IPS DF 4.7 (cell line): Measurements from ENCODE around the gene PNPLA5.
A peak's percentile ranks its signal among the peaks of the same experiment; 100 is the strongest.

Experiments used
- DNase-seq: peaks from one replicate; pipeline ENCODE4 v3.0.0-alpha.2; 2013; ENCODE audit warnings: low spot score; ENCODE audit errors: extremely low read depth

PNPLA5 gene

DNA sequence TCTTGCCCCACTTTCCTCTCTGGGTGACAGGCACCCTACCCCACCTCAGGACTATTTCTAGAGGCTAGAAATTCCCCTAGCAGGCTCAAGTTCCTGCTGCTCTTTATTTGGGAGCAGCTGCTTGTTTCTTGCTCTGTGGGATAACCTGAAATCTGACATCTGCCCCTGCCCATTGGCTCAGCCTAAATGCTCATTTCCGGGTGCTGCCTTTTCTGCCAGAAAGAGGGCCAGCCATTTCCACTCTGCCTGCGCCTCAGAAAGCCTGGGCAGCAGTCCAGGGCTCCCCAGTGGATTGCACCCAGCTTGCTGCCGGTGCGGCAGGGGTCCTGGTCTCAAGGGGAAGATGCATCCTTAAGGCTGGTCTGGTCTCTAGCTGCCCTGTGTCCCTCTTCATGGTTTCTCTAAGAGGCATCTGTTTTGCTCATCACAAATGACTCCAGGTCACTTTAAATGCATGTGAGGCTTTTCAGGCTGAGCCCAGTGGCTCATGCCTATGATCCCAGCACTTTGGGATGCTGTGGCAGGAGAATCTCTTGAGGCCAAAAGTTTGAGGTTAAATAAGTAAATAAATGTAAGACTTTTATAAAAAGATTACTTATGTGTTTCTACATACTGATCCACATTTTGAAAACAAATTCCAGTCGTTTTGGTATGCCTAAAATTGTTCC, 10.3 kb upstream of the PNPLA5 start:
- DNase-seq = no peak

DNA sequence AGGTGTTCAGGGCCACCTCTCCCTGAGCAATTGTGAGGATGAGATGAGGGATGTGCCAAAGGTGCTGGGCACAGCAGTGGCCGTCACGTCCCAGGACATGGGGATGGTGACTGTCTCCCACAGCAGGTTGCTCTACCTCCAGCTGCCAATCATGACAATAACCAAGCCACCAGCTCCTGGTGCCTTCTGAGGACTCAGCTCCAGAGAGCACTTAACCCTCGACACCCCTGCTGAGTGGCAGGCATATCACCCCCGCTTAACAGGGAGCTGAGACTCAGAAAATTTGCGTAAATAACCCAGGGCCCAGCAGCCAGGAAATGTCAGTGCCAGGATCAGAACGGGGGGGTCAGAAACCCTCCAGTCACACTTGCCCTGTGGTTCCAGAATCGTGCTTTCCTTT, 8.4 kb upstream of the PNPLA5 start:
- DNase-seq = no peak

DNA sequence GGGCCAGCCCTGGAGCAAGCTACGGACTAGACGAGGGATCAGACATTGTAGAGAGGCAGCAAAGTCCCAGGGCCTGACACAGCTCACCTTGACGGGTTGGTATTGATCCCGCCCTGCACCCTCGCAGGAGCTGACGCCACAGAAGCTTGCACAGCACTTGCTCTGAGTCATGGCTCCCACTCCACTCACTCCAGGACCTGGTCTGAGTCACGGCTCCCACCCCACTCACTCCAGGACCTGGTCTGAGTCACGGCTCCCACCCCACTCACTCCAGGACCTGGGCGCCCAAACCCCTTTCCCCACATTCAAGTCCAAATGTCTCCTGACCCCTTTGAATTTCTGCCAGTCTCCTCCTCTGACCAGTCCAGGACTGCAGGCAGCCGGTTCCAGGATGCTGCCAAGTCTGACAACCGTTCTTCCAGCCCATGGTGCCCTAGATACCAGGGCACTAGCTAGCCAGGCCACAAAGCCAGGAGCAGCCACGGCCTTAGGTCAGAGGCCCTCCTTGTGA, 6.0 kb upstream of the PNPLA5 start:
- no peak for DNase-seq

DNA sequence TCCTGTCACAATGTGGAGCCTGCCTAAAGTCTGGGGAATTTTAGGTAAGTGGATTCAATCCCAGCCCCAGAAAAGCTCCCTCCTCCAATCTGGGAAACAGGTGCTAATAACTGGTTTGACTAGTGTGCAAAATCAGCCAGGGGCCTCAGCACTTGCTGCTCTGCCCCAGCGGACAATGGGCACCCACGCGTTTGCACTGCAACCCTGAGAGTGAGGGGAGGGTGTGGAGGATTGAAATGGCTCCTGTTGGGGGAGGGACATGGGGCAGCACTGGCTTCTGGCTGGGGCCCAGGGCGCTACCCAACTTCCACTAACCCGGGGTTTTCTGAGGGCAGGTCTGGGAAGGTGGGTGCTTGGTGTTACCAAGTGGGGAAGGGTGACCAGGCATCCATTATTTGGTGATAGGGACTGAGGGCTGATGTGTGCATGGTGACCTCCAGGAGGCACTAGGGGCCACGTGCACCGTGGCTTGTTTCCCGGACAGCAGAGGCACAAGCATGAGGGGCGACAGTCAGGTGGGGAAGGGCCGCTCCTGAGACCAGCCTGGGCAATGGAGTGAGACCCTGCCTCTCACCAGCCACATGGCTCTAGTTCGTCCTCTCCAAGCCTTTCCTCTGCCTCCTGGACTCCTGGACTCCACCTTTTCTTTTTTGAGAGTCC, 4.3 kb upstream of the PNPLA5 start:
- no peak for DNase-seq

DNA sequence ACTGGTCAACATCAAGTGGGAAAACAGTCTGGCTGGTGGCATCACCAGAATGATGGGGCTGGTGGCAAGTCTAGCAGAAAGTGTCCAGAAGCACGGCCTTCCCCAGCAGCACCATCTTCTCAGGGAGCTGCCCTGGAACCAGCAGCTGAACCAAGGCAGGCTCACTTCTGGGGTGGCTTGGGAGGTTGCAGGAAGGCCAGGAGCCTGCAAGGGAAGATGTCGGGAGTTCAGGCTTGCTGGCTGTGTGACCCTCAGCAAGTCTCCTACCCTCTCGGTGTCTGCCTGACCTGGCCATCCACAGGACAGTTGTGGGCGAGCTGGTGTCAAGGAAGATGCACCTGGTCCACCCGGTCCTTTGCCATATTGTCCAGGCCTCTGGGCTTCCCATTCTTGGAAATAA, 2.3 kb upstream of the PNPLA5 start:
- no peak for DNase-seq

DNA sequence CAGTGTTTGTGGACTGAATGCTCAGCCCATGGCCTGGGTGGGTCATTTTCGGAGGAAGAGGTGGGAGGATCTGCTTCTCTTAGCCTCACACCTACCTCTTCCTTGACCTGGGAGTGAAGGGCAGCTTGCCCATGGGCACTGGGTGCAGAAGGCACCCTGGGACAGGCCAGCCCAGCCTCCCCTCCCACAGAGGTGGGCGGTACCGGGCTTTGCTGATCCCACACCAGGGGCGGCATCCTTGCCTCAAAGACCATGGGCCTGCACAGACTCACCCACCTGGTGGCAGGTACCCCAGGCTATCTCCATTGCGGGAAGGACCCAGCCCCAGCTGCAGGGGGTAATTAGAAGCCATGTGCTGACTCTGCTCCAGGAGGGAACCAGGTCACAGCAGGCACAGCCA, 1.5 kb upstream of the PNPLA5 start:
- no peak for DNase-seq

DNA sequence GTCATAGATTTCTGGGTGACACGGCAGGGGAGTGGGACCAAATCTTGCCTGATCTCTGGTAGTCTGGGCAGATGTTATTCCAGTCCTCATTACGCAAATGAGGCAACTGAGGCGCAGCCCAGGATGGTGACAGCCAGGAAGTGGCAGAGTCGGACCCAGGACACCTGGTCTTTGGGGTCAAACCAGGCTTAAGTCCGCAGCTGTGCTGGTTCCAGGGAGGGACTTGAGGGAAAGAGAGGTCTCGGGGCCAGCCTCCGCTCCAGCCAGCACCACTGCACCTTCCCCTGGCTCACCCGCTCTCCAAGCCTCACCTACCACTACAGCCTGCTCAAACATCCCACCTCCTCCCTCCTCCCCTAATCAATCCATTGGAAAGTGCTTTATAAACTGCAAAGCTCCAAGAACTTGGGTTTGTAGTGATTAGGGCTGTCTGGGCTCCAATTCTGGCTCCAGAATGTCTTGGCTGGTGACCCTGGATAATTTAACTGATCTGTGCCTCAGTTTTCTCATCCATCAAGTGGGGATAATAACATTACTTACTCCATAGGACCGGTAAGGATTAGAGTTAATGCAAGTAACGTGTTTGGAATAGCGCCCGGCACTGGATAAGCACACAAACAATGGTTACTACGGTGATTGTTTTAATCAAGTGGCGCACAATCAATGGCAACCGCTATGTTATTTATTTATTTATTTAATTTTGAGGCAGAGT, 526 bp upstream of the PNPLA5 start:
- no peak for DNase-seq

DNA sequence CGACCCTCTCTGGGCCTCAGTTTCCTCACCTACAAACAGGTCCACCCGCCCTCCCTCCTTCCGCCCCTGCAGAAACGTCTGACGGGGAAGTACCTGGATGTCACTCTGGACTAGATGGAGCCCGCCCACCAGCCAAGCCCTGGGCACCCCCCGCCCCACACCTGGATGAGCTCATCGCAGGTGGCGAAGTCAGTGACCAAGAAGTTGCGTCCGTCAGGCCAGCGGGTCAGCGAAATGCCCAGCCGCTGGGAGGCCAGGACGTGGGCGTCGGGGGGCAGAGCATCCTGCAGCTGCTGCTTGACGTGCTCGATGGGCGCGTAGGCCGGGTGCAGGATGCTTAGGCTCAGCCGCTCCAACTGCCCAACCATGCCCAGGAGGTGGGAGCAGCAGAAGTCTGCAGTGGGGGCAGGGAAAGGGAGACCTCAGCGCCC, 897 bp downstream of the PNPLA5 start:
- DNase-seq = no peak

DNA sequence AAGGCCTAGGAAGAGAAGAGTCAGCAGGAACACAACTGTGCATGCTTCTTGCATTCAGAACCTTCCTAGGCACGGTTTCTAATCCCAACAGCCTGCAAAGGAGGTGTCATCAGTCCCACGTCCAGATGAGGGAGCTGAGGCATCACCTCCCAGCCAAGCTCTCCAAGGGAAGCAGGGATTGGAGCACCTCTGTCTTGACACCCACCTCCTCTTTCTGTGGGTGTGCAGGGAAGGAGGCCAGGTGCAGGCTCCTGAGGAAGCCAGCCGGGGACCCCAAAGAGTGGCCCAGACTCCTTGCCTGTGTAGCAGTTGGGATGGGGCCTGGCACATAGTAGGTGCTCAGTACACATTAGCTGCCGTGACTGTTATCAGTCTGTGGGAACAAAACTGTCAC, 2.0 kb downstream of the PNPLA5 start:
- DNase-seq = no peak

DNA sequence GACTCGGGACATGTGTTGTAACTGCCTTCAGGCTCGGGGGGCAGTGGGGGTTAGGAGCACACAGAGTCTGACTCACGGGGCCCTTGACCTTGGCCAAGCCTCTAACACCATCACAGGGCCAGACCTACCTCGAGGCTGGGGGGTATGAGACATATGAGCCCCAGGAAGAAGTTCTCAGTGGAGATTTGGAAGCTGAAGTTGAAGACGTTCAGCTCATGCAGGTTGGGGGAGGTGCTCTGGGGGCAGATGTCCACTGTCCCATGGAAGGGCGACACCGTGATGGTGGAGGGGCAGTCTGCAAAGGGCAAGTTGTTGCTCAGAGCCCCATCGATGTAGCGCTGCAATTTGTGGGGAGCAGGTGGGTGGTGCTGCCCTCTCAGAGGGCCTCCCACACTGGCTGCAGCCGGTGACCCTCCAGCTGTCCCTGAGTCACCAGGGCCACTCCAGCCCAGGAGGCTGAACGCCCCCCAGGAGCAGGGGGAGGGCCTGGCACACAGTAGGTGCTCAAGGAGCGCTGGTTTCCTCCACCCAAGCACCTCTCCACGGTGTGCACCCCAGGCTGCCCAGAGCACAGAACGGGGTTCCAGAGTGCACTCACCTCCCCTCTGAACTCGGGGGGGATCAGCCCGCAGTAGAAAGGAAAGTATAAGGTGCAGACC, 2.5 kb downstream of the PNPLA5 start:
- DNase-seq = no peak

DNA sequence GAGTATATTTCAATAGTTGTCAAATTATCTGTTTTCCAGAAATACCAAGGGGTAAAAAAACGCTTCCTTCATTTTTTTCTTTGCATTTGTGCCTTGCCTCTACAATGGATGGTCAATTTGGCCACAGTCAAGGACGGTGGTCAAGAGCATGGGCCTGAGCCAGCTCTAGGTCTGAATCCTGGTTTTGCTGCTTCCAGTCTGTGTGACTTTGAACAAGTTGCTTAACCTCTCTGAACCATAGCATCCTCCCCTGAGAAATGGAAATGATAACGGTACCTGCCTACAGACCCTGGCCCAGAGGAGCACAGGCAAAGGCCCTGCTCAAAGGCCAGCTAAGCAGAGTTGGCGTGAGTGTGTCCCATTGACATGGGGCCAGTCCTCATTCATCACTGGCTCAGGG, 3.1 kb downstream of the PNPLA5 start:
- DNase-seq = no peak

DNA sequence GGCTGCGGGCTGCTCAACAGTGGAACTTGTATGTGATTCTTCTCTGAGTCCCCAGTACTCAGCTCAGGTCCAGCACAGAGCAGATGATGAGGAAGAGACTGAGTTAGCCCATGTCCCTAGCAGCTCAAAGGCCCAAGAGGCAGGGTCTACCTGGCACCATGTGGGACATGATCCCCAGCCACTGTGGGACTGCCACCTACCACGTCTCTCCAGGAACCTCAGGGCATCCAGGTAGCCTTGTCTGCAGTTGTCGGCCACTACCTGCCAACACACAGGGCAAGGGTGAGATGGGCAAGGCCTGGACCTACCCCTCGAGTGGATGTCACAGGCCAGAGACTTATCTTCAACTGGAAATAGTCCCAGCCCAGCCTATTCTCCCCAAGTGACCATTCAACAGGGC, 4.4 kb downstream of the PNPLA5 start:
- no peak for DNase-seq

DNA sequence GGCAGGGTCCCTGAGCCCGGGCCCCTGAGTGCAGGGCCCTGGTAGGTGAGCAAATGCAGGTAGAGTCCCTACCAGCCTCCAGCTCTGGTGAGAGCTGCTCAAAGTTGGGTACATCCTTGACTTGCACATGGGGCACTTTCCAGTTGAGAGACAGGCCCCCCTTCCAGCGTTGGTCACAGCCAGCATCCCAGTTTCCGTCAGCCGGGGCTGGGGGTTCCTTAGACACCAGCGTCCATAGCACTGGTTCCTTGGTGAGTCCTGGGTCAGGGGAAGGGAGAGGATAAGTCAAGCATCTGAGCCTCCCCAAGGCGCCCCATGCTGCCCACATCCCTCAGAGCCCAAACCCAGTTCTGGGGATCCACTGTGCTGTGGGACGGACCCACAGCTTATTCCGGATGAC, 5.6 kb downstream of the PNPLA5 start:
- DNase-seq = no peak

DNA sequence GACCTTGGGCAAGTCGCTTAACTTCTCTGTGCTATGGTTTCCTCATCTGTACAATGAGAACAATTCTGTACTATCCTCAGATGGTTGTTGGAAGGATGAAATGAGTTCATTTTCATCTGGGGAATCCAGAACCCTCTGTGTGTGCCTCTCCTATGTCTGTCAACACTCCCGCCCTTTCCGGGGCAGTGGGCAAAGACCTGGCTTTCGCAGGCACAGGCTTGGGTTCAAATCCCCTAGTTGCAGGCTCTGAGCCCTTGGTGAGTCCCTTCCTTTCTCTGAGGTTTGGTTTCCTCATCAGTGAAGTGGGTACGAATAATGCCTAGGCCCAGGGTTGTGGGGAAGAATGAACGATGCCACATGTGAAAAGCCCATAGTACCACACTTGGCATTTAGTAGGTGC, 6.0 kb downstream of the PNPLA5 start:
- DNase-seq = no peak

DNA sequence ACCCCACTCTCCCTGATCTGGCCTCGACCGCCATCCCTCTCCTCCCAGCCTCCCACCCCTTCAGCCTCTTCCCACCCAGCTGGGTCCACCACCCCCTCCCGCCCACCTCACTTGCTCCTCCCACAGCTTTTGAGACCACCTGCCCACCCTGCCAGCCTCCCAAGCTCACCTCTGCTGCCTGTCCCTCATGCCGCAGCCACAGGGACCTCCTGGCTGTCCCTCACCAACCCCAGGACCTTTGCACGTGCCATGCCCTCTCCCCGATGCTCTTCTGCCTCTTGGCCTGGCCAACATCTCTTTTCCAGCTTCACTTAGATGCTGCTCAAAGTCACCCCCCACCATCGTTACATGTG, 6.5 kb downstream of the PNPLA5 start:
- no peak for DNase-seq

DNA sequence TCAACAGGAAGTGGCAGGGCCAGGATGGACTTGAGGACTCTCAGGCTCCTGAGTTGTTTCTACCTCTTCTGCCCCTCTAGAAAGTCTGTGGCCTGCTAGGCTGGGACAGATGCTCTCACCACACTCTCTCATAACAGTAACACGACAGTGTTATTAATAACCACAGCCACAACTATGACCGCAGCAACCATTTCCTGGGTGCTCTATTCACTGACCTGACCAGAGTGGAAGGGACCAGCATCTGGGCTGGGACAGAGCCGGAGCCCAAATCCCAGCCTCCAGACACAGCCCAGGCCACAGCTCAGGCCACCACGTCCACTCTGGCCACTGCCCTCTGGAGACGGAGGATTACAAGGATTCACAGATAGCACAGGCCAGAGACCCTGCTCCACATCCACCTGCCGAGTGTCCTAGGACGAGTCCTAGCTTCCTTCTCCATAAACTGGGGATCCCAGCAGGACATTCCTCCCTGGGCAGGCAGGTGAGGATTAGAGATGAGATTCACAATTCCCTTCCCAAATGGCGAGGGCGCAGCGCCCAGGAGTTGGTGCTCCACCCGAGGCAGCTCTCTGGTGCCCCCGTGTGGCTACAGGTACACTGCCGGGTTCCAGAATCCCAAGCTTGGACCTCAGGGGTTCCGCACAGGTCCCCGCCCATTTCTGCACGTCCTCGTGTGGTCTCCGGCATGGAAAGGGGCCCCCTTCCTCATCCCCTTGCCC, 7.1 kb downstream of the PNPLA5 start:
- DNase-seq = peak; percentile 58

DNA sequence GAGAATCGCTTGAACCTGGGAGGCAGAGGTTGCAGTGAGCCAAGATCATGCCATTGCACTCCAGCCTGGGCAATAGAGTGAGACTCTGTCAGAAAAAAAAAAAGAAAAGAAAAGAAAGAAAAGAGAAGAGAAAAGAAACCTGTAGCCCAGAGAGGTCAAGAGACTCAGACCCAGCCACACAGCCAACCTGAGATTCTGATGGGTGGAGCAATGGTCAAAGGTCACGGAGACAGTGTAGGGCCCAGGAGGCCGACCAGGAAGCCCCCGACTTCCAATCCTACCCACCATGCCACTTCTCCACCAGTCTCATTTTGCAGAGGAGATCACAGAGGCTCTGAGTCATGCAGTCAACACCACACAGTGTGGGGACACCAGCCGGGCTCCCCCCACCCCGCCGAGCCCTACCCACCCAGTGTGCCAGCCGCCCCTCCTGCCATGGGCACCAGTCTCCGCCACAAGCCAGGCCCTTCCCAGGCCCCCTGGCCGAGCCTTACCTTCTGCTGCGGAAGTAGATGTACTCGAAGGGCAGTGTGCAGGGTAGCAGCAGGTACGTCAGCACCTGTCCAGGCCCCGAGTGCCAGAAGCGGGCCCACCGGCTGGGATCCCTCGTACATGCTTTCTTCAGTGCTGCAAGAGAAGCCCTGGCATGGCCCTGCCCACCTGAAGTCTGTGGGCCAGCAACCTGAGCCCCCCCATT, 7.9 kb downstream of the PNPLA5 start:
- no peak for DNase-seq

DNA sequence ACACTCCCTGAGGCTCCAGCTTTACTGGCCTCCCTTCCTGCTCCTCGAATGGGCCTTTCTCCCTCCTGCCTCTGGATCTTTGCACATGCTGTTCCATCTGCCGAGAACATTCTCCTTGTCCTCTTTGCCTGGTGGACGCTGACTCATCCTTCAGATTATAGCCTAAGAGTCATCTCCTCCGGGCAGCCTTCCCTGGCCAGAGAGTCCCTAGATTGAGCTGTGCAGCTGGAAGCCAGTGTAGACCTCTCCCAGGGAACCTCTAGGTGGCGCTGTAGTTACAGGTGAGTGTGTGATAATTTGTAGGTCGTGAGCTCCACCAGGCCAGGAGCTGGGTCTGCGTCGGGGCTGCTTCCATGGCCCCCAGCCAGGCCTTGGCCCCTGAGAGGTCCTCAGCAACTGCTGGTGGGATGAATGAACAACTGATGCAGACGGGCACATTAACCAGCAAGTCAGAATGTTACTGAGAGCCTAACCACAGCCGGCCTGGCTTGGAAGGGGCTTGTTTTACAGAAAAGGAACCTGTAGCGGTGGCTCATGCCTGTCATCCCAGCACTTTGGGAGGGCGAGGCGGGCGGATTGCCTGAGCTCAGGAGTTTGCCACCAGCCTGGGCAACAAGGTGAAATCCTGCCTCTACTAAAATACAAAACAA, 8.7 kb downstream of the PNPLA5 start:
- peak; percentile 87 for DNase-seq

DNA sequence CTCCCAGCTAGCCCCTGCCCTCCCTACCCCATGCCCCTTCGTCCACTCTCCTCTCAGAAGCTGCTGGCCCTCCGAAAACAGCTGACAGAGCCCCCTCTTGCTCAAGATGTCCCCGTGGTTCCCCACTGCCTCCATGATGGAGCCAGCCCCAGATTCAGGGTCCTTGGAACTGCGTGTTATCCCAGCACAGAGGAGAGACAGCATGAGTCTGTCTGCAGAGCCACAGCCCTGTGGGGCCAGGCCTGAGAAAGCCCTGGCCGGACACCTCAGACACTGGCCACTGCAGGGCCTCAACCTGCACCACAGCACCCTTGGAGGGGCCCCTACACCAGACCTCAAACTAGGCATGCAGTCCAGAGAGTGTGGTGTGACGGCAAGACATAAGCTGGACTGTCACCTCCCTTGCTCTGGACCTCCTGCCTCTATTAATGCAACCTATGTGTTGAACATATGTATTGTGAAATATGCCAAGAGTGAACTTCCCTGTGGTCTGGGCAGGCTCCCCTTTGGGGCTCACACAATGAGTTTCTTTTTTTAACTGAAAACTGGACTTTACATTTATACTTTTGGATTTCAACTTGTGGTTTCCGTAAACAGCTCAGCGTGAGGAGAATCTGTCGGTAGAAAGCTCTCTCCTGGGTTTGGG, 9.6 kb downstream of the PNPLA5 start:
- no peak for DNase-seq
